GM18858 (cell line): ENCODE data around the gene KCNH8.
A peak's percentile ranks its signal among the peaks of the same experiment; 100 is the strongest.

Experiments
- ATAC-seq: cut with Tn5 transposase; IDR thresholded peaks from one replicate; pipeline ENCODE4 v1.9.1; 2021; ENCODE audit not compliant: unreplicated experiment

Gene KCNH8

DNA sequence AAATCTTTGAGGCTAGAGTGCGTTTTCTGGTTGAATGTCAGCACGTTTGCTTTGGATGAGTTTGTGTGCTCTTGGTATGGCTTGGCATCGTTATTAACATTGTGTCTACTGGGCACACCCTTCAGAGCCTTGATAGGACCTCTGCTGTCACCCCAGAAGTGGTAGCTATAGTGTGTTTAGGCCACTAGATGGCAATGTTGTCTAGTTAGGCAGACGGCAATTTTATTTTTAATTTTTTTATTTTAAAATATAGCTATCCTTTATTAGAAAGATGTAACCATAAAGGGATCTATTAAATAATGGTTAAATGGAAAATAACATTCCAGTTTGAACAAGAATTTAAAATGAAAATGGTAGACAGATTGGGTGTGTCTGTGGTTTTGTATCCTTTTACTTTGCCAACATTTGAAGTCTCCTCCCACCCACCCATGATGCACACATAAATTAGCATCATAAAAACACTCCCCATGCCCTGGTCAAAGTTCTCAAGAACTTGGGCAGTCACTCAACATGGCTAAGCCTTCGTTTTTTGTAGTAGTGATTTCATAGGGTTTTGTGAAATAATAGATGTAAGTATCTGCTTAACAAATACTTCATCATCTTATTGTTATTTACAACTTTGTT, 200.7 kb downstream of the KCNH8 start:
- peak; percentile 49 for ATAC-seq

GRCh38 chr3:19357947-19358346, 209.6 kb downstream of the KCNH8 start:
- no peak for ATAC-seq

DNA sequence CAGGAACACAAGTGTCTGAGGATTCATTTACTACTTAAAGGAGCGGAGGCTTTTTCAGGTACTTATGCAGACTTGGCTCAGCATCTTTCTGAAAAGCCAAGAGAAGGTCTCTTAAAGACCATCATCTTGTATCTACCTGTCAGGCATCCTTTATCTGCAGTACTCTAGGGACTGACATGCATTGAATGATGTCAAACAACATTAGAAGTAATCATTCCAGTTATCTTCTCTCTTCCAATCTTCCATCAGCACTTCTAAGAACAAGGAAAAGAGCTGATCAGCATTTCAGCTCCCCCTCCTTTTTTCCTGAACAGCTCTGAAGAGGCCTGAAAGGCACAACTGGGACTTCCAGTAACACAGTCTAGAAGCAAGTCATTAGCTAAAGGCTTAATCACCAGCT, 214.8 kb downstream of the KCNH8 start:
- no peak for ATAC-seq

- ATAC-seq = no peak
Observed at GRCh38 chr3:19364148-19364547, 215.8 kb downstream of the KCNH8 start.

- no peak for ATAC-seq
Observed at GRCh38 chr3:19365471-19365870, 217.2 kb downstream of the KCNH8 start.

DNA sequence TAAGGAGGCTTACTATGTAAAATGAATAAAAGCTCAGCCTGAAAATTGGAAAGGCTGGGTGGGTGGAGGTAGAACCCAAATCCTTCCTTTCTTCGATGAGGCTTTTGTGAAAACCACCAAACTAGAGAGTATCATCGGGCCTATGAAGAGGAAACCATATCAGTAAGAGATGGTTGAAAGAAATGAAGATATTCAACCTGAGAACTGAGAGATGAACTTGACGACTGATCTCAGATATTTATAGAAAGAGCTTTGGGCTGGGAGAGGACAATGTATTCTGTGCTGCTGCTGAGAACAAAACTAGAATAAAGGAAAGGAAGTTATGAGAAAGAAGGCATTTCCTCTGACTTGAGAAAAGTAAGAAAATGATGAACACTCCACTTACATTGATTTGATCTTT, 236.6 kb downstream of the KCNH8 start:
- no peak for ATAC-seq

GRCh38 chr3:19392150-19392549, 243.8 kb downstream of the KCNH8 start:
- no peak for ATAC-seq

- no peak for ATAC-seq
Observed at GRCh38 chr3:19394946-19395345, 246.6 kb downstream of the KCNH8 start.

- ATAC-seq = no peak
Observed at GRCh38 chr3:19396726-19397125, 248.4 kb downstream of the KCNH8 start.

GRCh38 chr3:19399356-19399755, 251.0 kb downstream of the KCNH8 start:
- ATAC-seq = no peak

GRCh38 chr3:19399836-19400235, 251.5 kb downstream of the KCNH8 start:
- no peak for ATAC-seq

- ATAC-seq = no peak
Observed at GRCh38 chr3:19420159-19420558, 271.8 kb downstream of the KCNH8 start.

- ATAC-seq = no peak
Observed at GRCh38 chr3:19425825-19426224, 277.5 kb downstream of the KCNH8 start.

DNA sequence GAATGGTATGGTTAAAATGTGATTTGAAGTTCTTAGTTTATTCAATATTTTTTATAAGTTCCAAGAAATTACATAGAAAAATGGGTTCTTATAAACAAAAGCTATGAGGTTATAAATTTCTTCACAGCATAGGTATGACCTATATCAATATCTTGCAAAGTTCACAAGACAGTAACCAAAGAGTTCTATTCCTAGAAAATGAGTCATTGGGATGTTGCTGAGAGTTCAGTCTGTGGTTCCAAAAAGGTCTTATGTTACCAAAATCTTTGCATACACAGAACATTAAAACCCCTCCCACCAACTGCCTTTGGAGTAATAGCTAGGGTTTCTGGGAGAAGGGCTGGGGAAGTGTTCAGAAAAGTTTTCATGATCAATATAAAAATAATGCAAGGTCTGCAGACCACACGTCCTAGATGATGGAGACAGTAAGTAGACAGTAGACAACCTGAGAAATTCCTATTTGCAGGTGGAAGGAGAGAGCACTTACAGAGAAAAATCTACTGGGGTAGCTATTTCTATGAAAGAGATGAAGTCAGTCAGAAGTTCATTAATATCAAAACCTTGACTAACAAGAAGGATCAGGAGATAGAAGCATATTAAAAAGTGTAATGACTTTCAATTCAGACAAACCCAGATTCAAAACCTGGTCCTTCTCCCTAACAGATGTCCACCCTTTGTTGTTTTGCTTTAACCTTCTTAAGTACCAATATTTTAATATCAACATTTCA, 279.3 kb downstream of the KCNH8 start:
- no peak for ATAC-seq

DNA sequence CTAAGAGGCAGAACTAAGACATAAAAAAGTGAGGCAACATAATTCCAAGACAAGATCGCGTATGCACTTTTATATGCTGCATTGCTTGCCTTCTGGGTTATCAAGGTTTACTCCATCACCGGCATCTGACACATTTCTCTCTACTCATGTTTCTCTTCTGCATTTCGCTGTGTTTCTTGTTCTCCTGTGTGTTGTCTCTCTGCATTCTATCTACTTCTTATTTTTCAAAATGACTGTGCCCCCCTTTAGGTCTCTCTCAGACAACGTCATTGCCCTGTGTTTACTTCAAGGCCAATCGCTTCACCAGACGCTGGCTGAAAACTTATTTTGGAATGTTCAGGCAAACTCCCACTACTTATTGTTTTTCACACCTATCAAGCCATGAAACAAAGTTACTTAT, 280.4 kb downstream of the KCNH8 start:
- no peak for ATAC-seq

- ATAC-seq = no peak
Observed at GRCh38 chr3:19432669-19433068, 284.4 kb downstream of the KCNH8 start.

DNA sequence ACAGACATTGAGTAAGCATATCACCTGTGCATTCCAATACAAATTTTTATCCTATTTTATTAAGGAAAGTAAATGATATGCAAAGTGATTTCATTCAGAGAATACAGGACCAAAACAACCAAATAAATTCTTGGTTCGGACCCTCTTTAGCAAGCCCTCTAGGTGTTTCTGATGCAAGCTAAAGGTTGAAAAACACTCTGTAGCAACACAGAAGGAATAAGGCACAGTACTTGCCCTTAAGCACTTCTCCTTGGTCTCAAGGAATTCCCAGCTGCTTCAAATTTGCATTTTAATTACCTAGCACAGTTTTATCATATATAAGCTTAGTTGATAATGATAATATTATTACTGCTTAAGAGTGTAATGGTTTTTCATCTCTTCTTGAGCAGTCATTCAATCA, 288.4 kb downstream of the KCNH8 start:
- ATAC-seq = no peak

DNA sequence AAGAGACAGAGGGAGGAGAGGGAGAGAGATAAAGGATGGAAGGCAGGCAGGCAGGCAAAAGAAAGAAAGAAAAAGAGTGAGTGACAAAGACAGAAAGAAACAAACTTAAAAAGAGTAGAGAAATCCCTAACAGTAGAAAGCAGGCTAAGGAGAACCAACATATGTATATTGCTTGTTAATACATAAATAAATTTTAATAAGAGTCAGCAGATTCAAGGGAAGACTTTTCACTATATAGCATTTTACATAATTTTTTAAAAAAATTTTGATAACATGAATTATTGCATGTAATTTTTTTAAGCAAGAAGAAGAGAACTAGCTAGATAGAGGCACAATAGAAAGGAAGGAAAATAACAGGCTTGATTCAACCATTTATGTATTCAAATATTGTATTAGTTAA, 291.6 kb downstream of the KCNH8 start:
- no peak for ATAC-seq

DNA sequence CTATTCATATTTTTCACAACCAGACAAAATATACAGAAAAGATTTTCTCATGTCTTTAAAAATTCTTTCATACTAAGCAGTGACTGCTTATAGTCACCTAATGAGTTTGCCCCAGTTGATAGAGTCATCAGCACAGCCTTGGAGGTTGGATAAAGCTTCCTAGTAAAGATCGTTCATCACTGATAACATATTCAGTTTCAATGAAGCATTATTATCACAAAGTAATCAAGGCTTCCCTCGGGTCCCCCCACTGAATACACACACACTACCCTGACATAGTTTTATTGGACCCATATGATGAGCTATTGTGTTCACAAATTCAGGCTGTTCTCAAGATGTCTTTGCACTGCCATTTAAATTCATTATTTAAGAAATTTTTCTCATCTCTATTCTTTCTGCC, 297.8 kb downstream of the KCNH8 start:
- no peak for ATAC-seq

DNA sequence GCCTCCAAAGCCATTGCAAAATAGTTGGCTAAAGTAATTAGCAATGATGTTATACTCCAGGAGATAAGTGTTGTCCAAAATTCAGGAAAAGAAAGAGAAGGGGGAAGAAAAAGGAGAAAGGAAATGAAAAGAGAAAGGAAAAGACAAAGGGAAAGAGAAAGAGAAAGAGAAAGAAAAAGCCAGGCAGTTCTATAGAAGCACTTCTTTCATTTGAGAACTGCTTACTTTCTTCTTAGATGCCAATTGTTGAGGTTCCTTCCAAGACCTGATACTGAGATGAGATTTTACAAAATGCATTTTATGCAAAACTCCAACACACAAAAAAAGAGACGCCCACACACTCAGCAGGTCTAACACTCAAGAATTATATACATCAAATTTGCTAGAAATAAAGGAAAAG, 298.4 kb downstream of the KCNH8 start:
- no peak for ATAC-seq

- no peak for ATAC-seq
Observed at GRCh38 chr3:19455546-19455945, 307.2 kb downstream of the KCNH8 start.

GRCh38 chr3:19456738-19457137, 308.4 kb downstream of the KCNH8 start:
- ATAC-seq = no peak

- no peak for ATAC-seq
Observed at GRCh38 chr3:19457449-19457848, 309.1 kb downstream of the KCNH8 start.
